HepG2 (cell line): ENCODE data around the gene NDUFB11. TPM values are rescaled to one million over a fixed set of nuclear protein-coding genes. Genes with fewer than 3 reads are reported as not detected.

ENCODE experiments used
- ARHGAP35 ChIP-seq: sonication (generic); formaldehyde crosslinking; IDR thresholded peaks from 2 replicates; pipeline ENCODE4 v1.9.0; 2022; ENCODE audit warnings: mild to moderate bottlenecking, inconsistent platforms, moderate library complexity, missing genetic modification reagents, borderline replicate concordance
- CBX2 ChIP-seq, 2 experiments: fragments of 200-600 bp in 1 of 2; sonication (generic); formaldehyde crosslinking in 1 of 2; IDR thresholded peaks; 2 replicates each; pipeline versions ENCODE4 v1.7.0 to v1.8.1; 2018 to 2022; ENCODE audit warnings: low read depth in 2 of 2, low read length in 1 of 2, mild to moderate bottlenecking in 1 of 2, missing genetic modification reagents in 1 of 2
- DPF2 ChIP-seq: sonication (generic); formaldehyde crosslinking; IDR thresholded peaks from 2 replicates; pipeline ENCODE4 v1.4.0; 2020; ENCODE audit warnings: mild to moderate bottlenecking, low read depth, missing genetic modification reagents, borderline replicate concordance
- FOSL1 ChIP-seq: sonication (generic); formaldehyde crosslinking; IDR thresholded peaks from 2 replicates; pipeline ENCODE4 v1.9.0; 2021; ENCODE audit warnings: missing genetic modification reagents, borderline replicate concordance
- FOXA1 ChIP-seq, 2 experiments: fragments of 450-650 bp in 1 of 2; sonication (generic) in 1 of 2; formaldehyde crosslinking in 1 of 2; IDR thresholded peaks; 2 replicates each; pipeline versions ENCODE4 v1.4.0 to v1.6.1; 2016 to 2020; ENCODE audit warnings: missing genetic modification reagents in 1 of 2
- JARID2 ChIP-seq: sonication (generic); formaldehyde crosslinking; IDR thresholded peaks from 2 replicates; pipeline ENCODE4 v1.8.1; 2023; ENCODE audit warnings: missing genetic modification reagents, inconsistent platforms; ENCODE audit not compliant: insufficient replicate concordance
- KDM4B ChIP-seq: sonication (generic); formaldehyde crosslinking; IDR thresholded peaks from 2 replicates; pipeline ENCODE4 v1.4.0; 2020; ENCODE audit warnings: missing genetic modification reagents
- MLLT10 ChIP-seq: sonication (generic); formaldehyde crosslinking; IDR thresholded peaks from 2 replicates; pipeline ENCODE4 v1.4.0; 2020; ENCODE audit warnings: missing genetic modification reagents
- SKIL ChIP-seq: sonication (generic); formaldehyde crosslinking; IDR thresholded peaks from 2 replicates; pipeline ENCODE4 v1.8.0; 2022; ENCODE audit warnings: missing genetic modification reagents, mild to moderate bottlenecking, moderate library complexity, borderline replicate concordance
- ZNF101 ChIP-seq: sonication (generic); formaldehyde crosslinking; IDR thresholded peaks from 2 replicates; pipeline ENCODE4 v1.4.0; 2020; ENCODE audit warnings: mild to moderate bottlenecking, low read depth, missing genetic modification reagents, borderline replicate concordance
- ZNF441 ChIP-seq: sonication (generic); formaldehyde crosslinking; IDR thresholded peaks from 2 replicates; pipeline ENCODE4 v1.7.0; 2021; ENCODE audit warnings: missing genetic modification reagents, borderline replicate concordance
- ZNF512 ChIP-seq: sonication (generic); formaldehyde crosslinking; IDR thresholded peaks from 2 replicates; pipeline ENCODE4 v1.4.0; 2020; ENCODE audit warnings: mild to moderate bottlenecking, missing genetic modification reagents
- ZNF558 ChIP-seq: sonication (generic); formaldehyde crosslinking; IDR thresholded peaks from 2 replicates; pipeline ENCODE4 v1.9.0; 2022; ENCODE audit warnings: mild to moderate bottlenecking, missing genetic modification reagents, borderline replicate concordance
- ZNF563 ChIP-seq: sonication (generic); formaldehyde crosslinking; IDR thresholded peaks from 2 replicates; pipeline ENCODE4 v1.8.0; 2022; ENCODE audit warnings: mild to moderate bottlenecking, moderate library complexity, missing genetic modification reagents
- polyA plus RNA-seq, 8 experiments: library from polyadenylated mRNA; depleted of rRNA in 3 of 8; stranded (reverse) in 7 of 8; unstranded in 1 of 8; fragments of >200 nt; fragmentation: Illumina TruSeq in 4 of 8; extraction: Trizol in 4 of 8; gene quantifications; 2 replicates each; pipeline versions ENCODE4 v1.2.1 to v1.2.3, GENCODE V29; 2011 to 2016; ENCODE audit warnings: low read depth in 4 of 8, missing spikeins in 1 of 8, mixed read lengths in 1 of 8; ENCODE audit not compliant: insufficient read depth in 1 of 8
- total RNA-seq, 5 experiments: library from RNA; depleted of rRNA; stranded (reverse); fragments of >200 nt; fragmentation: Illumina TruSeq; extraction: Trizol; gene quantifications; 2 replicates each; pipeline ENCODE4 v1.2.3, GENCODE V29; 2016; ENCODE audit warnings: low read depth in 1 of 5
- TF ChIP-seq, protein P1 (sequence below): sonication (generic); formaldehyde crosslinking; IDR thresholded peaks from 2 replicates; pipeline ENCODE4 v1.4.0; 2020; ENCODE audit warnings: missing genetic modification reagents, borderline replicate concordance
- TF ChIP-seq, protein P2 (sequence below), 2 experiments: sonication (generic) in 1 of 2; formaldehyde crosslinking in 1 of 2; IDR thresholded peaks; 2 replicates each; pipeline versions ENCODE4 v1.6.1 to v1.9.0; 2014 to 2022; ENCODE audit warnings: antibody characterized with exemption in 1 of 2, borderline replicate concordance in 1 of 2, inconsistent platforms in 1 of 2, low read depth in 1 of 2, missing genetic modification reagents in 1 of 2

NDUFB11 gene
- total and polyA plus RNA-seq, 2 of the 13 experiments (the other 11 are each of a cell fraction or from before 2014, with no cell fraction given): 46.6 to 100 TPM

DNA sequence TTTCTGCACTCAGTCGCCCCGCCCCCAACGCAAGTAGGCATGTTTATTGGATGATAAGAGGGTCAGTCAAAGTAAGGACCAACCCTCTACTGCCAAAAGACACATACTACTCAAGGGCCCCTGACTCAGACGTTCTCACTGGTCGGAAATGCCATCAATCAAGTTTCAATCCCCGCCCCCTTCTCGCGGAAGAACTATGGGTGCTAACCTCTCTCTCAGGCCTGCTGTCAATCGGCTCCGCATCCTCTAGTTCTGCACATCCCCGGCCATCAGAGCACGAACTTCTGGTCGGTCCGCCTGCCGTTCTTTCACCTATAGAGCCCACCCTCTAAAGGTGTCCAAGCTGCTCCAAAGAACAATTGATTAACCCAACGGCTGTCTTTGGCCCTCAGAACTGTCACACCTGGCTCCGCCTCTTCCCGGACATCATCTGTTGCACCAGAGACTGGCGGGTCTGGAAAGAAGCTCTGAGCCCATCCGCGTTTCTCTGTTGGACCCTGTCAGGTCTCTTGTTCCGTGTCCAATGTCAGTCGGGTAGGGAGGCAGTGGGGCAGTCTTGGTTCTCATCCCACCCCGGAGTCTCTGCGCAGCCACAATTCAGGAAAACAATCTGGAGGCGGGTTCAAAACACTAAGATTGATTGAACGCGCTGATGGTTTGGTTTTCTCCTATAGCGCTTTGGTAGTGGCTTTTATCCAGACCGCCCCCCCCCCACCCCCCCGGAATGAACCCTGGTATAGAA, 15.2 kb downstream of the NDUFB11 start (continued):
- TF ChIP-seq, protein P1, sequence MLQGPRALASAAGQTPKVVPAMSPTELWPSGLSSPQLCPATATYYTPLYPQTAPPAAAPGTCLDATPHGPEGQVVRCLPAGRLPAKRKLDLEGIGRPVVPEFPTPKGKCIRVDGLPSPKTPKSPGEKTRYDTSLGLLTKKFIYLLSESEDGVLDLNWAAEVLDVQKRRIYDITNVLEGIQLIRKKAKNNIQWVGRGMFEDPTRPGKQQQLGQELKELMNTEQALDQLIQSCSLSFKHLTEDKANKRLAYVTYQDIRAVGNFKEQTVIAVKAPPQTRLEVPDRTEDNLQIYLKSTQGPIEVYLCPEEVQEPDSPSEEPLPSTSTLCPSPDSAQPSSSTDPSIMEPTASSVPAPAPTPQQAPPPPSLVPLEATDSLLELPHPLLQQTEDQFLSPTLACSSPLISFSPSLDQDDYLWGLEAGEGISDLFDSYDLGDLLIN (CRISPR knock-in tag): no peak
- TF ChIP-seq ARHGAP35 (CRISPR knock-in tag): no peak
- TF ChIP-seq, protein P2, sequence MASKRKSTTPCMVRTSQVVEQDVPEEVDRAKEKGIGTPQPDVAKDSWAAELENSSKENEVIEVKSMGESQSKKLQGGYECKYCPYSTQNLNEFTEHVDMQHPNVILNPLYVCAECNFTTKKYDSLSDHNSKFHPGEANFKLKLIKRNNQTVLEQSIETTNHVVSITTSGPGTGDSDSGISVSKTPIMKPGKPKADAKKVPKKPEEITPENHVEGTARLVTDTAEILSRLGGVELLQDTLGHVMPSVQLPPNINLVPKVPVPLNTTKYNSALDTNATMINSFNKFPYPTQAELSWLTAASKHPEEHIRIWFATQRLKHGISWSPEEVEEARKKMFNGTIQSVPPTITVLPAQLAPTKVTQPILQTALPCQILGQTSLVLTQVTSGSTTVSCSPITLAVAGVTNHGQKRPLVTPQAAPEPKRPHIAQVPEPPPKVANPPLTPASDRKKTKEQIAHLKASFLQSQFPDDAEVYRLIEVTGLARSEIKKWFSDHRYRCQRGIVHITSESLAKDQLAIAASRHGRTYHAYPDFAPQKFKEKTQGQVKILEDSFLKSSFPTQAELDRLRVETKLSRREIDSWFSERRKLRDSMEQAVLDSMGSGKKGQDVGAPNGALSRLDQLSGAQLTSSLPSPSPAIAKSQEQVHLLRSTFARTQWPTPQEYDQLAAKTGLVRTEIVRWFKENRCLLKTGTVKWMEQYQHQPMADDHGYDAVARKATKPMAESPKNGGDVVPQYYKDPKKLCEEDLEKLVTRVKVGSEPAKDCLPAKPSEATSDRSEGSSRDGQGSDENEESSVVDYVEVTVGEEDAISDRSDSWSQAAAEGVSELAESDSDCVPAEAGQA (IDR thresholded peaks at IDR 0.05; ENCODE audit: low read depth): no peak
- TF ChIP-seq, protein P2 (CRISPR knock-in tag; IDR thresholded peaks at IDR 0.05; ENCODE audit: borderline replicate concordance): no peak
- no peak for TF ChIP-seq MLLT10 (CRISPR knock-in tag)
- TF ChIP-seq FOXA1 (IDR thresholded peaks at IDR 0.05): no peak
- no peak for TF ChIP-seq FOXA1 (CRISPR knock-in tag; IDR thresholded peaks at IDR 0.05)
- TF ChIP-seq JARID2 (CRISPR knock-in tag): no peak
- TF ChIP-seq KDM4B: peak; percentile 58; the same call in 1 of the 2 replicates
- no peak for TF ChIP-seq DPF2 (CRISPR knock-in tag)
- no peak for TF ChIP-seq ZNF563 (CRISPR knock-in tag)
- TF ChIP-seq ZNF101: no peak
- TF ChIP-seq ZNF558 (CRISPR knock-in tag): no peak
- no peak for TF ChIP-seq FOSL1 (CRISPR knock-in tag)
- no peak for TF ChIP-seq SKIL (CRISPR knock-in tag)
- no peak for TF ChIP-seq CBX2 (IDR thresholded peaks at IDR 0.05; ENCODE audit: low read depth, low read length)
- no peak for TF ChIP-seq CBX2 (CRISPR knock-in tag; IDR thresholded peaks at IDR 0.05; ENCODE audit: low read depth)
- TF ChIP-seq ZNF512 (CRISPR knock-in tag): no peak
- TF ChIP-seq ZNF441 (CRISPR knock-in tag): no peak
